Renal cortical epithelial cell (primary cell): ENCODE results near the gene ULK4. TPM values are rescaled to one million over a fixed set of nuclear protein-coding genes. Genes with fewer than 3 reads are reported as not detected.
"Not testable (repeated sequence)": the region's sequence is repeated elsewhere in the genome, so short reads cannot be mapped to it uniquely, and the experiment has no call there.

ENCODE experiments used
- DNase-seq: peaks from one replicate; pipeline ENCODE4 v3.0.0-alpha.2; 2011; ENCODE audit warnings: low read depth
- total RNA-seq: library from RNA; depleted of rRNA; stranded (reverse); fragments of >200 nt; gene quantifications from 2 replicates; pipeline ENCODE4 v1.2.3, GENCODE V29; 2014

The ULK4 gene
- total RNA-seq, 1 donor from 2014 or later: 20.5 TPM

DNA sequence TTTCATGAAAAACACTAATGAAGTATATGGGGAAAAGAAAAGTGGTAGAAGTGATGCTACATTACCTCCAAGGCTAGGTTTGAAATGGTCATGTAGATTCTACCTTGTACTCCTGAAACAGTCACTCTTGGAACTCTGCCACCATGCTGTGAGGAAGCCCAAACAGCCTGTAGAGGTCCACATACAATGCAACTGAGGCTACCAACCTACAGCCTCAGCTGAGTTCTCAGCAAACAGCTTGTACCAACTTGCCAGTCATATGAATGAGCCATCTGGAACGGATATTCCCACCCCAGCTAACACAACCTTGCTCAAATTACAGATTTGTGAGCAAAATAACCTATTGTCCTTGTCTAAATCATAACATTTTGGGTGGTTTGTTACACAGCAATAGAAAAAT is 193.5 kb downstream of the ULK4 start:
- no peak for DNase-seq

- not testable (repeated sequence) for DNase-seq
Measured at GRCh38 chr3:41762867-41763266, 199.0 kb downstream of the ULK4 start.

DNA sequence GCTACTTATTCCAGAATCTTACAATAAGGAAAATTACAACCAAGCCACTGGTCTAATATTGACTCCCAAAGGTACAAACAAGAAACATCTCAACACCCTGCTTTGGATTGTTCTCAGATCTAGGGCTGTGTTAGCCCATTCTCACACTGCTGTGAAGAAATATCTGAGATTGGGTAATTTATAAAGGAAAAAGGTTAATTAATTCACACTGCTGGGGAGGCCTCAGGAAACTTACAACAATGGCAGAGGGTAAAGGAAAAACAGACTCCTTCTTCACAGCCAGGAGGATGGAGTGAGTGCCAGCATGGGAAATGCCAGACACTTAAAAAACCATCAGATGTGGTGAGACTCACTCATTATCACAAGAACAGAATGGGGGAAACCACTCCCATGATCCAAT is 208.3 kb downstream of the ULK4 start:
- DNase-seq: peak; percentile 6

- DNase-seq: no peak
Measured at GRCh38 chr3:41751597-41751996, 210.3 kb downstream of the ULK4 start.

- no peak for DNase-seq
Measured at GRCh38 chr3:41749988-41750387, 211.9 kb downstream of the ULK4 start.

GRCh38 chr3:41746215-41746614 is 215.7 kb downstream of the ULK4 start:
- no peak for DNase-seq

DNA sequence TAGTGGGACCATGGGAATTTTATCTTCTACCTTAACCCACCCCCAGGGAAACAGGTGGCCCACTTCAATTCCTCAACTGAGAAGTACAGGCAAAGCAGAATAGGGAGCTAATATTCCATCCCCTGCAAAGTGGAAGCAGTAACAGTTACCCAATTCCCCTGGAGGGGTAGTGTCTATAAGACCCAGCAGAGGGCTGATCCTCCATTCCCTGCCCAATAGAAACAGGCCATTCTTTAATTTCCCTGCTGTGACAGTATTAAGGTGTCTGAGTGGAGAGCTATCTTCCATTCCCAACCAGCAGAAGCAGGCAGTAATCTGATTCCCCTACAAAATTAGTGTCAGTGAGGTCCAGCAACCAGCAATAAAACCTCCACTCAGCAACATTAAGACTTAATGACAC is 219.8 kb downstream of the ULK4 start:
- no peak for DNase-seq

- no peak for DNase-seq
Measured at GRCh38 chr3:41740374-41740886, 221.5 kb downstream of the ULK4 start.

- DNase-seq: no peak
Measured at GRCh38 chr3:41726891-41727290, 235.0 kb downstream of the ULK4 start.

GRCh38 chr3:41717641-41718040 is 244.3 kb downstream of the ULK4 start:
- DNase-seq: no peak

GRCh38 chr3:41716471-41716870 is 245.4 kb downstream of the ULK4 start:
- peak; percentile 69 for DNase-seq

DNA sequence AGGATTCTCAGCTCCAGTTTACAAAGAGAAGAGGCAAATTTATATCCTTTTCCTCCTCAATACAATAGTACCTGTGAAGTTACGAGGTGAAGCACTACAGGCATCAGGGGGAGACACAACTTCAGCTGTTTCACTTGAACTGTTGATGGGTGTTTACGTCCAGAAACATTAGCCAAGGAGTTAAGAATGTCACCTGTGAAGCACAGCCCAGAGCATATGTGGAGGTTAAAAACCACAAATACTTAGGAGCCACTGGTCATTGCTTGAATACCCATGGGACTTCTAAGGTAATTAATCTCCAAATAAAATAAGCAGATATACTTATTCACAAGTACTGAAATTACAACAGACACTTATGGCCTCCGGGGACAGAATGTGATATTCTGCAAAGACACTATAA is 246.5 kb downstream of the ULK4 start:
- DNase-seq: peak; percentile 59

DNA sequence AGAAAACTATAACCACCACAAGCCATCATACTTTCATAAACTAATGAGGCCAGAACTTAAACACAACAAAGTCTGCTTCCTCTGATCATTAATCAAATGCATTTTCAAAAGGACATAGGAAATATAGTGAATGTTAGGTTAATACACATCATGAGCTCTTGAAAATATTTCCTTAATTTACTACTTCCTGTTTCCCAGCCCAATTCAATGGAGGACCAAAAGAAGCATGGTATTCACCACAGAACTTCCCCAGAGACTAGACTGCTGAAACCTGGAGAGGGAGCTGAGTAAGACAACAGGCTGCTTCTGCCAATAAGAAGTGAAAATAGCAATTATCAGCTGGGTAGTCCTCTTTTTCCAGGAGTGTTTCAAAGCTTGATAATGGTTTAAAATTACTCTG is 250.3 kb downstream of the ULK4 start:
- peak; percentile 38 for DNase-seq

GRCh38 chr3:41710646-41711388 is 251.1 kb downstream of the ULK4 start:
- peak; percentile 92 for DNase-seq

- DNase-seq: not testable (repeated sequence)
Measured at GRCh38 chr3:41709213-41709612, 252.7 kb downstream of the ULK4 start.

GRCh38 chr3:41708176-41708575 is 253.7 kb downstream of the ULK4 start:
- DNase-seq: no peak

GRCh38 chr3:41705893-41706292 is 256.0 kb downstream of the ULK4 start:
- DNase-seq: no peak

GRCh38 chr3:41701191-41701698 is 260.7 kb downstream of the ULK4 start:
- DNase-seq: no peak

GRCh38 chr3:41700155-41700554 is 261.7 kb downstream of the ULK4 start:
- no peak for DNase-seq

DNA sequence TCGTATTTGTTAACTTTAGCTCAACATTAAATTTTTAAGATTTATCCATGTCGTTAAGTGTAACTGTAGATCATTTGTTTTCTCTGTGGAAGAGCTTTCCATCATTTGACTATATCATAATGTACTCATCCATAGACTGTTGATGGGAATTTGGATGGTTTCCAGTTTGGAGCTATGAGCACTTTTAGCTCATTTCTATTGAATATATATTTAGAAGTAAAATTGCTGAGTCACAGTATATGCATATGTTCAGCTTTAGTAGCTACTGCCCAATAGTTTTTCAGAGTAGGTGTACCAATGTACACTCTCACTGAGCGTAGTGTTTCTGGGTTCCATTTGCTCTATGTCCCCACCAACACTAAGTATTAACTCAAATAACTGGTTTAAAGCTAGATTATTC is 263.0 kb downstream of the ULK4 start:
- DNase-seq: no peak

- no peak for DNase-seq
Measured at GRCh38 chr3:41697702-41698101, 264.2 kb downstream of the ULK4 start.

- not testable (repeated sequence) for DNase-seq
Measured at GRCh38 chr3:41695806-41696205, 266.1 kb downstream of the ULK4 start.

- DNase-seq: peak; percentile 53
Measured at GRCh38 chr3:41693799-41694198, 268.1 kb downstream of the ULK4 start.
